Measurements from ENCODE around the gene C2CD4C. TPM values are rescaled to one million over a fixed set of nuclear protein-coding genes. Genes with fewer than 3 reads are reported as not detected.

C2CD4C gene
- total and polyA plus RNA-seq, 2 donors = 0.38 to 0.59 TPM

DNA sequence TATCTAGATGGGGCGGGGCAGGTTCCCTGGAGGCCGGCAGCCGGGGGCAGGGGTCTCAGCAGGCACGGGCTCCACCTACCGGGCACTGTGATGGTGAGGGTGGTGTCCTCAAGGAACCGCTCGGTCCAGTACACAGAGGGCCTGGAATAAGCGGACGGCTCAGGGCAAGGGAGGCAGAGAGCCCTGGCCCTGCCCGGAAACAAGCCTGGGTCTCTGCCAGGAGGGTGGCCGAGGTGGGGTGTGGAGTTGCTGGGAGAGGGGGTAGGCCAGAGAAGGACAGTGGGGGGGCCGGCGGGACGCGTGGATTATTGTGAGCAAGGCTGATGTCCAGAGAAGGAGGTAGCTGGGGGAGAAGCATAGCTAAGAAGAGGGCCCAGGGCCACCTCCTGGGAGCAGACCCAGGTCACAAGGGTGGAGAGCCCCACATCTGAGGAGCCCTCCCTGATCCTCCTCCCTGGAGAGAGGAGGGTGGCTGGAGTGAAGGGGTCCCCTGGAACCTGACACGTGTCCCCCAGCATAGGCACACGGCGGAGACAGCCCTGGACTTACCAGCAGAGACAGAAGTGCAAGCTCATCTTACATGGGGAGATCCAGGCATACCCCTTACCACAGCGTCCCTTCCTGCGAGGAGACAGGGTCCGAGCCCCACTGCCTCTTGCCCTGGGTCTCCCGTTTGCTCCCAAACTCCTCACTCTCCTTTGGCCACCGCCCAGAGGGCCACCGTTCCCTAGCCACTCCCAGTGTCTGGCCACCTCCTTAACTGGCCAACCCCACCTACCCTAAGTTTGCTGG, 35.4 kb downstream of the C2CD4C start:
- no peaks in the 10 kb centered on the region for H3K36me3 ChIP-seq (ENCODE audit: control insufficient read depth in 2 of 2, insufficient read depth in 2 of 2, low read length in 1 of 2)
- H3K27me3 ChIP-seq (ENCODE audit: control insufficient read depth in 2 of 2, insufficient read depth in 1 of 2, low read length in 1 of 2) = peaks cover 0 to 6% of the 10 kb centered on the region in 2 donors
- DNase-seq (ENCODE audit: low read depth in 6 of 9, low spot score in 9 of 9) = no peak
- 90% methylated on average over 24 of the region's 24 CpGs for WGBS
- H3K27ac ChIP-seq (ENCODE audit: low read depth in 1 of 2, low read length in 1 of 2) = no peak overlapping the region
- H3K4me3 ChIP-seq (ENCODE audit: low read length in 2 of 2) = no peak overlapping the region
- H3K4me1 ChIP-seq (ENCODE audit: control insufficient read depth in 2 of 2, insufficient read depth in 2 of 2, low read length in 2 of 2) = no peaks in the 10 kb centered on the region
- no peaks in the 10 kb centered on the region for H3K9me3 ChIP-seq (ENCODE audit: control insufficient read depth in 2 of 2, insufficient read depth in 1 of 2, low read length in 1 of 2)

DNA sequence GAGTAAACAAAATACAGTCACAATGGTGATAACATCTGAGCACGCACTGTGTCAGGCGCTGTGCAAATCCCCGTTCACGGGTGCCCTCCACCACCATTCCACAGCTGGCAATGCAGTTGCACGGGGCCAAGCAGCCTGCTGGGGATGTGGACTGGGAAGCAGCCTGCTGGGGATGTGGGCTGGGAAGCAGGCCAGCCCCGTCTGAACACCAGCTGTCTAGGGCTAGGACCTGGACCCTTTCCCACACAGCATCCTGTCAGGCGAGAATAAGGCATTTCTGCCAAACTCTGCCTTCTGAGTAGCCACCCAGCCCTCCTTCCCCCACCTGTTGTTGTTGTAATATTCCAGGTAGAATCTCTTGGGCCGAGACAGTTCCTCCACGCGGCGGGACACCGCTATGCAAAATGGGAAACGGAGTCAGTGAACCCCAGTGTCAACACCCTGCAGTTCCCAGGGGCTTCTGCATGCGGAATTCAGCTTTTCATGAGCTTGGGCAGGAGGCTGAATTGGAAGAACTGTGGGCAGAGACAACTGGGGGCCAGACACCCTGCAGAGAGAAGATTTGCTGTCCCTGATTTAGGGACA, 36.5 kb downstream of the C2CD4C start:
- no peak for DNase-seq (ENCODE audit: low read depth in 6 of 9, low spot score in 9 of 9)
- no peaks in the 10 kb centered on the region for H3K9me3 ChIP-seq (ENCODE audit: control insufficient read depth in 2 of 2, insufficient read depth in 1 of 2, low read length in 1 of 2)
- H3K36me3 ChIP-seq (ENCODE audit: control insufficient read depth in 2 of 2, insufficient read depth in 2 of 2, low read length in 1 of 2) = no peaks in the 10 kb centered on the region
- peaks cover 0 to 6% of the 10 kb centered on the region in 2 donors for H3K27me3 ChIP-seq (ENCODE audit: control insufficient read depth in 2 of 2, insufficient read depth in 1 of 2, low read length in 1 of 2)
- no peak overlapping the region for H3K27ac ChIP-seq (ENCODE audit: low read depth in 1 of 2, low read length in 1 of 2)
- H3K4me1 ChIP-seq (ENCODE audit: control insufficient read depth in 2 of 2, insufficient read depth in 2 of 2, low read length in 2 of 2) = no peaks in the 10 kb centered on the region
- no peak overlapping the region for H3K4me3 ChIP-seq (ENCODE audit: low read length in 2 of 2)
- 72% methylated on average over 14 of the region's 14 CpGs for WGBS

DNA sequence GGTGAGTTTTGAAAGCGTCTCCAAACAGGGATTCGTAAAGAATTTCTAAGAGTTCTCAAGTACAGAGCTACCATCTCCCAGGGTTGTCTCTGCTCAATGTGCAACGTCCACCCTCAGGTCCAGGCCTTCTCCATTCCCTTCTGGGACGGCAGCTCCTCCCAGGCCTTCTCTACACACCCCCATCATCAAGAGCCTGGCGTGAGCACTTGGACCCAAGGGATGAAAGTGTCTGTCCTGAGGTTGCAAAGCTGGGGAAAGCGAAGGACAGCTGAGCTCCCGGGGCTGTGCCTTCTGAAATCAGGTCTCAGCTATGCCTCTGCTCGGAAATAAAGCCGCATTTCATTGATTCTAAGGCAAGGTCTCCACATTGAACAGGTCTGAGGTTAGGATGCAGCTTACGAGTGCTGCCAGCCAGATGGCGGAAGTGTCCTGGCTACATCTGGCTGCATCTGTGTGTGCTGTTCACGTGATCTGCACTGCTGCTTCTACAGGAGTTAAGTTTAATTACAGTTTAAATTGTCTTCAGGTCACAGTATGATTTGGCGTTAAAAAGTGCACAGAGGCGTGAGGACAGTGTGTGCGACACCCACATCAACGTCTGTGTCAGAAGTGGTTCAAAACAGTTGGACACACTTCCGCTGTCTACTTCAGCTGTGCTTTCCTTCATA, 37.3 kb downstream of the C2CD4C start:
- Histone ChIP-seq H3K36me3 (ENCODE audit: control insufficient read depth in 2 of 2, insufficient read depth in 2 of 2, low read length in 1 of 2) (no peaks in the 10 kb centered on the region), H3K9me3 (ENCODE audit: control insufficient read depth in 2 of 2, insufficient read depth in 1 of 2, low read length in 1 of 2) (no peaks in the 10 kb centered on the region), H3K4me1 (ENCODE audit: control insufficient read depth in 2 of 2, insufficient read depth in 2 of 2, low read length in 2 of 2) (no peaks in the 10 kb centered on the region), H3K27ac (ENCODE audit: low read depth in 1 of 2, low read length in 1 of 2) (no peak overlapping the region), H3K4me3 (ENCODE audit: low read length in 2 of 2) (no peak overlapping the region), H3K27me3 (ENCODE audit: control insufficient read depth in 2 of 2, insufficient read depth in 1 of 2, low read length in 1 of 2) (peaks cover 0 to 7% of the 10 kb centered on the region in 2 donors)
- 83% methylated on average over 17 of the region's 17 CpGs for WGBS
- DNase-seq (ENCODE audit: low read depth in 6 of 9, low spot score in 9 of 9) = no peak

DNA sequence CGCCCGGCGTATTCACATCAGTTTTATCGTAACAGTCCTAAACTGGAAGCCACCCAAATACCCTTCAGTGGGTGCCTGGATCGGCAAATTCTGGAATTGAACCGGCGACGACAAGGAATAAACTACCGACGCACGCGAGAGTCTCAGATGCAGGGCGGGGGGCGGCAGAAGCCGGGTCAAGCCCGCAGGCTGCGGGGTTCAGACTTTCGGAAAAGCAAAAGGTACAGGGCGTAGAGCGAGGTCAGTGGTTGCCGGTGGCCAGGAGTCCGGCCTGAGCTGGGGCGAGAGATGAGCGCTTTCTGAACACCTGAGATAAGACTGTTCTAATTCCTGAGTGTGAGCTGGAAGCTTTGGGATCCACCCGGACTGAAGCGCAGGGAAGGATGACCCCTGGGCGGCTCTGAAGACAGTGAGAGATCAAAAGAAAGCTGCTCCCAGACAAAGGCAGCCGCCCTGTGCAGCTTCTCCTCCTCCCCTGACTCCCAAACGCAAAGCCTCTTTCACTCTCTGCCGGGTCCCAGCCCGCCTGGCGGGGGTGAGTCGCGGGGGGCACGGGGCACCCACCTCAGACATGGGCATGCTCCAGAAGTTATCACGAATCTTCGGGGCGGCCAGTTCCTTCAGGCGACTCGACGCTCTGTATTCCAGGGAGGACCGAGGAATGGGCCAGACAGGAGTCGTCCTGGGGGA, 38.2 kb downstream of the C2CD4C start:
- Histone ChIP-seq H3K4me3 (ENCODE audit: low read length in 2 of 2) (no peak overlapping the region), H3K36me3 (ENCODE audit: control insufficient read depth in 2 of 2, insufficient read depth in 2 of 2, low read length in 1 of 2) (no peaks in the 10 kb centered on the region), H3K4me1 (ENCODE audit: control insufficient read depth in 2 of 2, insufficient read depth in 2 of 2, low read length in 2 of 2) (no peaks in the 10 kb centered on the region), H3K9me3 (ENCODE audit: control insufficient read depth in 2 of 2, insufficient read depth in 1 of 2, low read length in 1 of 2) (no peaks in the 10 kb centered on the region), H3K27me3 (ENCODE audit: control insufficient read depth in 2 of 2, insufficient read depth in 1 of 2, low read length in 1 of 2) (peaks cover 0 to 5% of the 10 kb centered on the region in 2 donors), H3K27ac (ENCODE audit: low read depth in 1 of 2, low read length in 1 of 2) (no peak overlapping the region)
- WGBS = 96% methylated on average over 43 of the region's 43 CpGs
- no peak for DNase-seq (ENCODE audit: low read depth in 6 of 9, low spot score in 9 of 9)

DNA sequence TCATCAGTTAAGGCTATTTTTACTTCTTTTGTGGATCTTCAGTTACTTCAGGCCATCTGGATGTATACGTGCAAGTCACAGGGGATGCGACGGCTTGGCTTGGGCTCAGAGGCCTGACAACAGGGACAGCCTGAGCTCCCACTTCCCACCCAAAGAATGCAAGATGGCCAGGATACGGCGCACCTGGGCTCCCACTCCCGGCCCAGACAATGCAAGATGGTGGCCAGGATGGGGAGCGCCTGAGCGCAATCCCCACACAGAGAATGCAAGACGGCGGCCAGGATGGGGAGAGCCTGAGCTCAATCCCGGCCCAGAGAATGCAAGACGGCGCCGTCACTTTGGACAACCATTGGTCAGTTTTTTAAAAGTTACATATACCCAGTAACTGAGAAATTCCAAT, 39.1 kb downstream of the C2CD4C start:
- DNase-seq (ENCODE audit: low read depth in 6 of 9, low spot score in 9 of 9) = no peak
- H3K27me3 ChIP-seq (ENCODE audit: control insufficient read depth in 2 of 2, insufficient read depth in 1 of 2, low read length in 1 of 2) = peaks cover 0 to 5% of the 10 kb centered on the region in 2 donors
- no peaks in the 10 kb centered on the region for H3K36me3 ChIP-seq (ENCODE audit: control insufficient read depth in 2 of 2, insufficient read depth in 2 of 2, low read length in 1 of 2)
- H3K9me3 ChIP-seq (ENCODE audit: control insufficient read depth in 2 of 2, insufficient read depth in 1 of 2, low read length in 1 of 2) = no peaks in the 10 kb centered on the region
- H3K4me3 ChIP-seq (ENCODE audit: low read length in 2 of 2) = no peak overlapping the region
- H3K4me1 ChIP-seq (ENCODE audit: control insufficient read depth in 2 of 2, insufficient read depth in 2 of 2, low read length in 2 of 2) = no peaks in the 10 kb centered on the region
- WGBS = 96% methylated on average over 14 of the region's 14 CpGs
- no peak overlapping the region for H3K27ac ChIP-seq (ENCODE audit: low read depth in 1 of 2, low read length in 1 of 2)

DNA sequence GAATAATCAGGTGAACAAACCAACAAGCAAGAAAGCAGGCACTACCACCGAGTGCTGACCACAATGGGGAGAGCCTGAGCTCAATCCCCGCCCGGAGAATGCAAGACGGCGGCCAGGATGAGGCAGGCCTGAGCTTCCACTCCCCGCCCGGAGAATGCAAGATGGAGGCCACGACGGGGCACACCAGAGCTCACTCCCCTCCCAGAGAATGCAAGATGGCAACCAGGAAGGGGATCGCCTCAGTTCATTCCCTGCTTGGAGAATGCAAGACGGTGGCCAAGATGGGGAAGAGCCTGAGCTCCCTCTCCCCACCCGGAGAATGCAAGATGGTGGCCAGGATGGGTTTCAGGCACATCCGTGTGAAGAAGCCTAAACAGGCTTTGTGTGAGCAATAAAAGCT, 39.7 kb downstream of the C2CD4C start:
- H3K36me3 ChIP-seq (ENCODE audit: control insufficient read depth in 2 of 2, insufficient read depth in 2 of 2, low read length in 1 of 2) = no peaks in the 10 kb centered on the region
- no peaks in the 10 kb centered on the region for H3K9me3 ChIP-seq (ENCODE audit: control insufficient read depth in 2 of 2, insufficient read depth in 1 of 2, low read length in 1 of 2)
- WGBS = 93% methylated on average over 13 of the region's 13 CpGs
- no peak for DNase-seq (ENCODE audit: low read depth in 6 of 9, low spot score in 9 of 9)
- H3K4me3 ChIP-seq (ENCODE audit: low read length in 2 of 2) = no peak overlapping the region
- H3K27ac ChIP-seq (ENCODE audit: low read depth in 1 of 2, low read length in 1 of 2) = no peak overlapping the region
- H3K27me3 ChIP-seq (ENCODE audit: control insufficient read depth in 2 of 2, insufficient read depth in 1 of 2, low read length in 1 of 2) = peaks cover 0 to 5% of the 10 kb centered on the region in 2 donors
- no peaks in the 10 kb centered on the region for H3K4me1 ChIP-seq (ENCODE audit: control insufficient read depth in 2 of 2, insufficient read depth in 2 of 2, low read length in 2 of 2)

DNA sequence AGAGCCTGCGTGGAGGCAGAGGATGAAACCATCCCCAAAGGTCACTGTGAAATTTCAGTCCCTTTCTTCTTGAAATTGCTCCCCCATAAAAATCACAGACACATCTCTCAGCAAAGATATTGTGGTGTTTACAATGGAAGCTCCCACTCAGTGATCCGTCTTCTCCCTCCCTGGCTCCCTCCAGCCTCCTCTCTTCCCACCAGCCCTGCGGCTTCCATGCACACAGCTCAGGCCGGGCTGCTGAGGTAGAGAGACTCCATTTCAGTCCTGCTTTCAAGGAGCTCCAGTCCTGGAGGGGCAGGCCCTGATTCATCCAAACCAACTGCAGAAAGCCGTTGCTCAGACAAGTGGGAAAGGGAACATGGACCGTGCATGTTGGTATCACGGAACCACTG, 40.3 kb downstream of the C2CD4C start:
- H3K4me1 ChIP-seq (ENCODE audit: control insufficient read depth in 2 of 2, insufficient read depth in 2 of 2, low read length in 2 of 2) = no peaks in the 10 kb centered on the region
- WGBS = 83% methylated on average over 7 of the region's 7 CpGs
- H3K9me3 ChIP-seq (ENCODE audit: control insufficient read depth in 2 of 2, insufficient read depth in 1 of 2, low read length in 1 of 2) = no peaks in the 10 kb centered on the region
- H3K27me3 ChIP-seq (ENCODE audit: control insufficient read depth in 2 of 2, insufficient read depth in 1 of 2, low read length in 1 of 2) = peaks cover 0 to 2% of the 10 kb centered on the region in 2 donors
- DNase-seq (ENCODE audit: low read depth in 6 of 9, low spot score in 9 of 9) = no peak
- H3K36me3 ChIP-seq (ENCODE audit: control insufficient read depth in 2 of 2, insufficient read depth in 2 of 2, low read length in 1 of 2) = no peaks in the 10 kb centered on the region
- no peak overlapping the region for H3K27ac ChIP-seq (ENCODE audit: low read depth in 1 of 2, low read length in 1 of 2)
- no peak overlapping the region for H3K4me3 ChIP-seq (ENCODE audit: low read length in 2 of 2)

DNA sequence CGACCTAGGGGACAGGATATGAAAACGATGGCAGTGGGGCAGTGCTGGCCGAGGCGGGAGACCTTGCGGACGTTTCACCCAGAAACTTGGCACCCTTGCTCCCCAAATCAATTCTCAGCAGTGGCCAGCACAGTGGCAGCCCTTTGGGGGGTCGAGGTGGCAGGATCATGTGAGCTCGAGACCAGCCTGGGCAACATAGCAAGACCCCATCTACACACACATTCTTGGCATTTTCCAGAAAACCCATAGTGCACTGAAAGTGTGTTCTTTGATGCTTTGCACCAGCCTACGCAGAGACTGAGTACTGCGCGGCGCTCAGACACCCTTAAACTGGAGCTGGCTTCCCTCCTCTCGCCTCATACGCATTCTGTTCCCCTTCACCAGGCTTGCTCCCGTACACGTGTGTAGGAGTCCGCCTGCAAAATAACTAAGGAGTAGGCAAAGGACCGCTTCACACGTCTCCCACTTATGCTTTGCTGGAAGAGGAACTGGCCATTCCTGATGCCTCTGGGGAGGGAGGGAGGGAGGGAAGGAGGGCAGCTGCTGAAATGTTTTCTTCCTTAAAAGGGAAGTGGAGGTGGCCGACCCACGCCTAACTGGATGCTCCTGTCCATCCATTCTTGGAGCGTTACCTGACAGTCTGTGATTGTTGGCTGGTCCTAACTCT, 40.9 kb downstream of the C2CD4C start:
- Histone ChIP-seq H3K9me3 (ENCODE audit: control insufficient read depth in 2 of 2, insufficient read depth in 1 of 2, low read length in 1 of 2) (no peaks in the 10 kb centered on the region), H3K27me3 (ENCODE audit: control insufficient read depth in 2 of 2, insufficient read depth in 1 of 2, low read length in 1 of 2) (peaks cover 0 to 2% of the 10 kb centered on the region in 2 donors), H3K4me3 (ENCODE audit: low read length in 2 of 2) (no peak overlapping the region), H3K36me3 (ENCODE audit: control insufficient read depth in 2 of 2, insufficient read depth in 2 of 2, low read length in 1 of 2) (no peaks in the 10 kb centered on the region), H3K27ac (ENCODE audit: low read depth in 1 of 2, low read length in 1 of 2) (no peak overlapping the region), H3K4me1 (ENCODE audit: control insufficient read depth in 2 of 2, insufficient read depth in 2 of 2, low read length in 2 of 2) (no peaks in the 10 kb centered on the region)
- WGBS = 73% methylated on average over 22 of the region's 22 CpGs
- no peak for DNase-seq (ENCODE audit: low read depth in 6 of 9, low spot score in 9 of 9)
